Chondrocyte (in vitro differentiated cells): ENCODE measurements around the gene ATP6V0E2. TPM values are rescaled to one million over a fixed set of nuclear protein-coding genes. Genes with fewer than 3 reads are reported as not detected.
"Not testable (repeated sequence)": the region's sequence is repeated elsewhere in the genome, so short reads cannot be mapped to it uniquely, and the experiment has no call there.

Source experiments
- DNase-seq: peaks from one replicate; pipeline ENCODE4 v3.0.0; 2021; ENCODE audit warnings: mixed read lengths, low spot score
- H3K27ac Mint-ChIP-seq: one replicate; pipeline ENCODE4 v1.8.0; 2021; ENCODE audit warnings: mild to moderate bottlenecking, moderate library complexity, mixed read lengths; ENCODE audit not compliant: unreplicated experiment
- H3K27me3 Mint-ChIP-seq: 2 replicates; pipeline ENCODE4 v1.8.0; 2021; ENCODE audit warnings: low read depth, mixed read lengths
- H3K36me3 Mint-ChIP-seq: 2 replicates; pipeline ENCODE4 v1.8.0; 2021; ENCODE audit warnings: low read depth, mixed read lengths
- H3K4me1 Mint-ChIP-seq: 2 replicates; pipeline ENCODE4 v1.8.0; 2021; ENCODE audit warnings: low read depth, mild to moderate bottlenecking, mixed read lengths
- H3K4me3 Mint-ChIP-seq: one replicate; pipeline ENCODE4 v1.8.0; 2021; ENCODE audit warnings: mild to moderate bottlenecking, moderate library complexity, mixed read lengths; ENCODE audit not compliant: unreplicated experiment
- H3K9me3 Mint-ChIP-seq: 2 replicates; pipeline ENCODE4 v1.8.0; 2021; ENCODE audit warnings: low read depth, mixed read lengths
- total RNA-seq: library from RNA; stranded (reverse); gene quantifications from 3 replicates; pipeline ENCODE4 v1.2.1, GENCODE V29; 2021

The ATP6V0E2 gene
- total RNA-seq, 1 donor from 2014 or later, result 24.8 TPM

GRCh38 chr7:149926414-149926813 is 52.6 kb downstream of the ATP6V0E2 start:
- H3K27ac Mint-ChIP-seq, DNase-seq, H3K4me1 Mint-ChIP-seq, H3K27me3 Mint-ChIP-seq, H3K36me3 Mint-ChIP-seq, H3K4me3 Mint-ChIP-seq, H3K9me3 Mint-ChIP-seq: not testable (repeated sequence)

Other genes starting within 250 kb of the ATP6V0E2 start
- 2.3 to 3.5 TPM (median 3.1 TPM) in 3 replicates for gene ZNF467, start 100.4 kb upstream of the ATP6V0E2 start, total RNA-seq
- 15.9 to 17.6 TPM (median 16.3 TPM) in 3 replicates for gene ZNF862, start 35.6 kb upstream of the ATP6V0E2 start, total RNA-seq